Cardiac fibroblast (primary cell): ENCODE measurements around the gene RHOG.
A peak's percentile ranks its signal among the peaks of the same experiment; 100 is the strongest.

Experiments
- DNase-seq, 2 donors: peaks; one replicate each; pipeline versions ENCODE4 v3.0.0 to v3.0.0-alpha.2; 2010; ENCODE audit warnings: low read depth in 2 of 2
- H3K4me3 ChIP-seq, 2 donors: replicated peaks in 1 of 2; 1 replicate in 1 of 2; 2 replicates in 1 of 2; pipeline ENCODE4 v1.5.1; 2011; ENCODE audit warnings: low read depth in 2 of 2, low read length in 2 of 2, mild to moderate bottlenecking in 2 of 2, moderate library complexity in 1 of 2
- CTCF ChIP-seq: IDR thresholded peaks from one replicate; pipeline ENCODE4 v1.5.1; 2011; ENCODE audit warnings: low read depth, mild to moderate bottlenecking, low read length, inconsistent platforms

Gene RHOG

GRCh38 chr11:3830088-3830487 lies 10.7 kb downstream of the RHOG start:
- TF ChIP-seq CTCF: no peak
- no peak overlapping the region for H3K4me3 ChIP-seq
- no peak for DNase-seq

- TF ChIP-seq CTCF: no peak
- H3K4me3 ChIP-seq: no peak overlapping the region
- DNase-seq: no peak
Measured at GRCh38 chr11:3827434-3828186, 13.1 kb downstream of the RHOG start.

- DNase-seq: no peak
- TF ChIP-seq CTCF: no peak
- no peak overlapping the region for H3K4me3 ChIP-seq
Measured at GRCh38 chr11:3826721-3827120, 14.0 kb downstream of the RHOG start.

- DNase-seq: no peak
Measured at GRCh38 chr11:3825473-3826154, 15.1 kb downstream of the RHOG start.

GRCh38 chr11:3824714-3825472 lies 15.9 kb downstream of the RHOG start:
- peak; percentile 45 to 56 for DNase-seq
- no peak overlapping the region for H3K4me3 ChIP-seq
- peak; percentile 83 for TF ChIP-seq CTCF

More at GRCh38 chr11:3825473-3826154, 15.1 kb downstream of the RHOG start:
- TF ChIP-seq CTCF: no peak
- no peak overlapping the region for H3K4me3 ChIP-seq

GRCh38 chr11:3823762-3824506 lies 16.8 kb downstream of the RHOG start:
- no peak overlapping the region for H3K4me3 ChIP-seq
- DNase-seq: no peak
- TF ChIP-seq CTCF: no peak
